ENCODE data around the gene SYT7.

Gene SYT7

DNA sequence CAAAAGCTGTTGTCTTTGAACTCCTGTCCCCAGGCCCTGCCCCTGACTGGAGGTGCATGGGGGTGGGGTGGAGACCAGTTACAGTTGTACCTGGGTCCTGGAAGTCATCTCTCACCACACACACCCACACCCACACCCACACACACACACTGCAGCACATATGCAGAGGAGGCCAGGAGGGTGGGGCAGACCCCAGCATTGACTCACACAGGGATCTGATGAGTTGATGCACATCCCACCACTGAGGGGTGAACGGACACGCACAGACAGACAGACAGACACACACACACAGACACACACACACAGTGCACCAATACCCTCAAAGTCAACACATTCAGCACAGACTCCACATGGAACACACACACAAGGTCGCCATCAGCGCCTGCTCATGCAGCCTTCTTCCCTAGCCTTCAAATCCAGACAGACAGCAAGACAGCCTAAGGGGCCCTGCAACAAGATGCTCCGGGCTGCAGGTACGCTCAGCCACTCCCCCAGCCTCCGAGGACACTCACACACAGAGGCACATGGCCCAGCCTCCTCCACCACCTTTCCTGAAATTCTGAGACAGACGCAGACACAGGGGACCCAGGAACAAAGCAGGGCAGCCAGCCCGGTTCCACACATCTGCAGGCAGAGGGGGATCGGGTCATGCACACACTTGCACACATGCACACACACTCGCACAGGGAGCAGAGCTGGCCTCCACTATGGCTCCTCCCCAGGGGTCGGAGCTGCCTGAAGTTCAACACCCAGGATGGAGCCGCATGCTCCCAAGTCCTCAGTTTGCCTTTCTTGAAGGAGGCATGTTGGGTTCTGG, 26.5 kb downstream of the SYT7 start:
- DNase-seq (ENCODE audit: low spot score), result no peak

DNA sequence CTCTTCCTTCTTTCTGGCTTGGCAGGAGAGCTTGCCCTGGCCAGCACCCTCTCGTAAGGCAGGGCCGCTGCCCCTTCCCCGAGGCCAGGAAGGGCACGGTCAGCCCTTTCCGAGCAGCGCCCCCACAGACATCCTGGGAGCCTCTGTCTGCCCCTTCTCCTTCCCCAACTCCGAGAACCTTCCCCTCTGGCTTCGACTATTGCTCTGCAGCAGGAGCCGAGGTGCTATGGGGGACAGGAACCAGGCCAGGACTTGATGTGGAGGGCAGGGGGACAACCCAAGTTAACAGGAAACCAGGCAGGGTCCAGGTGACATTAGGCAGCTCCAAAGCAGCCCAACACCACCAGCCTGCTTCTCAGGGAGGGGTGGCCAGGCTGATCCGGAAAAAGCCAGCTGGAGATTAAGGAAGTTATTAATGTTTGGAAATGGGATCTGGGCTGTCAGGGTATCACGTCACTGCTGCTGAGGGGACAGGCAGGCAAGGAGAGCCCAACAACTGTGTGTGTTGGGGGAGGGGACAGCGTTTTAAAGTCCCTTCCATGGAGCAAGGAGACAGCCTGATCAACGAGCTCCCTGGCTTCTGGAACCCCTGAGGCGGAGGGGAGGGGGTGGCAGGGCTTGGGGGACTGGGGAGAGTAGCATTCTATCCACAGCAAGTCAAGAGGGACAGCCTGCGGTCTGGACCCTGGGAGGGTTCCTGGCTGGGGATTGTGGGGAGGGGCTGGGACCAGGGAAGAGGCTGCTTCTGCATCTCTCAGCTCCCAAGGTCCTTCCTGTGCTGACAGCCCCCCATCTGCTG, 27.3 kb downstream of the SYT7 start:
- DNase-seq (ENCODE audit: low spot score), result no peak

DNA sequence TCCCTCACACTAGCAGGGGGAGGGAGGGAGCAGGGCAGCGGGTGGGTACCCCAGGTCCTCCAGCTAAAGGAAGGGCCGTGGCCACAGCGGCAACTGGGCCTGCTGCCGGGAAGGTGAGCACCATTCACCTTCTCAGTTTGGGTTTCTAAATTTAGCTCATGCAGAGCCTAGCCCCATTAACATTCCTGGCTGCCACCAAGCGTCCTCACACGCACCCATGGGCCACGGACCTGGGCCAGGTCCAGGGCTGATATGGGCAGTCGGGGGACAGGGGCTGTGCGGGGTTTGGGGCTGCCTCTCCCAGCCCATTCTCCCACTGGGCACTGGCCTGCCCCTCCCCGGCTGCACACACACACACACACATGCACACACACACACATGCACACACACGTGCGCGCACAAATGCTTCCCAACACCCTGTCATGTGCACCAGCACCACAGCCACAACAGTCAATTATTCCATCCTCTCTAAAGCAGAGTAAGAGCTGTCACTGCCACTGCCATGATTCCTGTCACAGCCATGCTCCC, 28.7 kb downstream of the SYT7 start:
- no peak for DNase-seq (ENCODE audit: low spot score)

DNA sequence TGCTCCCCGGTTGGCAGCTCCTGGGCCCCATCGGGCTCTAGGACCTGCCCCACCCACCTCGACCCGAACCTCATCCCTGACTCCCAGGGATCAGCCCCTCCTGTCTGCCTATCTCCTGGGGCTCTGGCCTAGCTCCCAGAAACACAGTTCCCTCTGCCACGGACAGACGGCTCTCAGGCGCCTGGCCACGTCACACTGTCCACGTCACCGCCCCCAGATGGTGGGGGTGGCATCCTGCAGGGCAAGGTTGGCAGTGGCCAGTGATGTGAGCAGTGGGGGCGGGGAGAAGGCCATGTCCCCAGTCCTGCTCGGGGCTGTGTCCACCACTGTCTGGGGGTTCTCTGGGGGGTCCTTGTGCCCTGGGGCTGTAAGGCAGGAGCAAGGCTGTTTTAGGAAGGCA, 29.2 kb downstream of the SYT7 start:
- DNase-seq (ENCODE audit: low spot score), result no peak

DNA sequence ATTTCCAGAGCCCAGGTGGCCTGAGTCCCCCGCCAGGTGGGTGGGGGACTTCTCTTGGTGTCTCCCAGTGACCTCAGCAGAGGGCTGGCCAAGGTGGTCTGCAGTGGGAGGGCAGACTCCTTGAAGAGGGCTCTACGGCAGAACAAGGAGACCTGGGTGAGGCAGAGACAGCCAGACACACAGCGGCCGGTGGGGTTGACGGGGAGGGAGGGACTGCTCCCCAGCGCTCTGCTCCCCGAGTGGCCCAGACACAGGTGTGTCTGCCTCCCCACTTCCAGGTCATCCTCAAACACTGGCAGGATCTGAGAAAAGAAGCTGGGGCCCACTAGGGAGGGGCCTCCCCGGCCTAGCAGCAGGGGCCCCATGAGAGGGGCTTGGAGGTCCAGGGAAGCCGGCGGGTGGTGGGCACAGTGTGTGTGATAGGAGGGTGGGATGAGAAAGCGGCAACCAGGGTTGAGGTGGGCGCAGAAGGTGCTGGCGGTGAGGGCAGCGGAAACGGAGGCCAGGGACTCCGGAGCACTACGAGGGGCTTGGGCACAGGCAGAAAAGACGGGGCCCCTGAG, 30.1 kb downstream of the SYT7 start:
- no peak for DNase-seq (ENCODE audit: low spot score)

DNA sequence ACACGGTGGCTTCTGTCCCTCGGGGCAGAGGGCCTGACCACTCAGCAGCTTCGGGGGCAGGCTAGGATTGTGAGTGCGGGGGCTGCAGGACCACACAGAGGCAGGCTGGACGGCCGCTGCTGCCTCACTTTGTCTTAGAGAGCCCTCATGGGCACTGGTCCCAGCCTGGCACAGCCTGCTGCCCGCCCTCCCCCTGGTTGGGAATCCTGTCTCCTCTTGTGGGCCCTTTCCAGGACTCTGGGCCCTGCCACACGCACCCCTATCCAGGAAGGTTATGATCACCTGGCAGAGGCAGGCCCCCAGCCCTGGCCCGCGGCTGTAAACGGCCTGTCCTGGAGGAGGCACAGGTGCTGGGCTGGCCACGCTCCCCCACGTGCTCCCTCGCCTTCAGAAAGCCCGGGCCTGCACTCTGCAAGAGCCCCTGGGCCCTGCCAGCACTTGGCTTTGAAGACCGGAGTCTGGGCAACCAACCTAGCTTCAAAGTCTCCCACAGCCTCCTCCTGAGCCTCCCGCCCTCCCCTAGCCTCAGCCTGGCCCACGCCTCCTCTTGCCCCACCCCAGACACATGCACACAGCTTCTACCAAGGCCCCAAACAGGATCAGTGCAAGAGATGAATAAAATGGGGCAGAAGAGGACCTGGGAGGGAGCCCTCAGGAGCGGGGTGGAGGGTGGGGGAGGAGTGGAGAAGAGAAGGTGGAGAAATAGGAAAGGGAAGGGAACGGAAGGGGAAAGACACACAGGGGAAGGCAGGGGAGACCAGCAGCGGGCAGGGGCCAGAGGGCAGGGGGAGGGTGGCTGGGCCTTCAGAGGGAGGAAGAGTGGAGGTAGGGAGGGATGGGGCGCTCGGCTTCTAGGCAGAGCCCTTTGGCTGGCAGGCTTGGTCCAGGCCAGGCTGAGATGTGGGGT, 31.0 kb downstream of the SYT7 start:
- DNase-seq (ENCODE audit: low spot score), result no peak

DNA sequence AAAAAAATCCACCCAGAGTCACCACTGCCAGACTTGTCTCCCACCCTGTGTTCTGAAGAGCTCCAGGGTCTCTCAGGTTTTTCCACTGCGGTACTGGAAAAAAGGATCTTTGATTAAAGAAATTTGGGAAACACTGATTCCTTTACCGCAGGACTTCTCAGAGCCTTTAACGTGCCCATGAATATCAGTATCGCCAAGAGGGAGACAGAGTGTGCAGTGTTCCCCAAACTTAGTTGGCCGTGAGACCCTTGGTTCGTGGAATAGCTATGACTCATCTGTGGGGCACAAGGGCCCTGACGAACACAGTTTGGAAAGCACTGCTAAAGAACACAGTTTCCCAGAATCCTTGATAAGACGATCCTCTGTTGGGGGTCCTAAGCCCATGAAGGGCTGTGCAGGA, 31.7 kb downstream of the SYT7 start:
- DNase-seq (ENCODE audit: low spot score), result no peak

DNA sequence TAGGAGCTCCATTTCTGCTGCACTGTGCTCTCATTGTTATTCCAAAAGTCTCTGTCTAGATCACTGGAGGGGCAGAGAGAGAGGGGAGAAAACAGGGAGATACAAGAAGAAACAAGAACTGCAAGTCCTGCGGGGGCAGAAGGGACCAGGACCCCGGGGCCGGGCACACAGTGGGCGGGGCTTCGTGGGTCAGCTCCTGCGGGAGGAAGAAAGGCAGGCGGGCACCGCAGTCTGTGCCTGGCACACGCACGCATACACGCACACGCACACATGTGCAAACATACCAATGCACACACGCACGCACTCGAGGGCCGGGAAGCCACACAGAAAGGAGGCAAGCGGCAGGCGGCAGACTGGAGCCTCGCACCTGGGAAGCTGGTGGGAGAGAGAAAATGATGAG, 33.6 kb downstream of the SYT7 start:
- DNase-seq (ENCODE audit: low spot score), result no peak

DNA sequence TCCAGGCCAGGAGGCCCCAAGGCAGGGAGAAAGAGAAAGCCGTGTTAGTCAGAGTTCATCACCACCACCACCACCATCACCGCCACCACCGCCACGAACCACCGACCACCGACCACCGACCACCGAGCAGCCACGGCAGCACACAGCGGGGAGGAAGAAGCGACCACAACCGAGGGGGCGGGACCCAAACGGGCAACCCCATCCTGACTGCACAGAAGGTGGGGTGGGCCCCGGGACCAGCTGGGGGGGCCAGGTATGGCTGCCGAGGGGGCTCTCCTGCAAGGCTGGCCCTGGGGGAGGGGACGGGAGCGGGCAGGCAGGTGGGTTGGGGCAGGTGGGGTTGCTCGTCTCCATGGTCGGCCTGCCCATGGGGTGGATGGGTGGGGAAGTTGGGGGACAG, 34.2 kb downstream of the SYT7 start:
- DNase-seq (ENCODE audit: low spot score), result no peak

DNA sequence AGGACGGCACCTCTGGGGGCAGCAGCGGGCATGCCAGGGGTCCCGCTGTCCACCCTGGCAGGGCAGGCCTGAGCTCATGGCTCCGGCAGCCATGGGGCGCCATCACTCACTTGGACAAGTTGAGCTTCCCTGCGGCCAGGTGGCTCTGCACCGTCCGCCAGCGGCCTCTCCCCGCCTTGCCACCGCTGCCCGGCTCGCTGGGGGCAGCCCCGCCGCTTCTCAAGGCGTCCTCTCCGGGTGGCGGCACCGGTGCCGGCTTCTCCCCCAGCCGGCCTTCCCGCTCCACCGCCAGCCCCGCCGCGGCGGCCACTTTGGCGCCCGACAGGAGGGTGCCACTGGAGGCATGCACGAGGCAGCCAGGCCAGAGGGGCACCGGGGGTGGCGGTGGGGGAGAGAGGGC, 35.0 kb downstream of the SYT7 start:
- no peak for DNase-seq (ENCODE audit: low spot score)

DNA sequence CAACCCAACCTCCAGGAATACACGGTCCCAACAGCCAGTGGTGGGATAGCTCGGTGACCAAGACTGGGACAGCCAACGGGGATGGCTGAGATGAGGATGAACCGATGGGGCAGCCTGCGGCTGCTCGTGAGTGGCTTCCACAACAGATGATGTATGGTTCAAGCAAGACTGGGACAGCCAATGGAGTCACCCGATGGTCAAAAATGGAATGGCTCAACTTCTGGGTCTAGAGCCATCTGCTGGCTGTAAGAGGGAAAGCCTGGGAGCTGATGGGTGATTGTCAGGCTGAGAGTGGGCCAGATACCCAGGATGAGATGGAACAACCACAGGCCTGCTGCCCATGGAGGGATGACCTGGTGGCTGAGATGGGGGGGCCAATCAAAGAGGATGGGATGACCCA, 35.5 kb downstream of the SYT7 start:
- DNase-seq (ENCODE audit: low spot score), result peak; percentile 72

DNA sequence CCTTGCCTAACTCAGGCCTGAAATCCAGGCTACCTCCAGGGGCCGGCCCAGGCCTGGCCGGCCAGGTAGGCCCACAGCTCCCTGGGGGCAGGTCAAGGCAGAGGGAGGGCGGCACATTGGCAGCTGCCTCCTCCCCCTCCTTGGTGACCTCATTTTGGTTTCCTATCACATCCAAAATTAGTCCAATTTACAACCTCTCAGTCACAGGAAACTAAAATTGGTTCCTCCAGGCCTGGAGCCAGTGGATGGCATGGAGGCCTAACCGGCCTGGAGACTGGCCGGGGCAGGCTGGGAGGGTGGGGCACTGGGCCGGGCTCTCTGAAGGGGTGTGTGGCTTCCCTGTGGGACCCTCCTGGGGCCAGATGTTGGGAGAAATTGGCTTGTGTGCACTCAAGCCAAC, 36.4 kb downstream of the SYT7 start:
- DNase-seq (ENCODE audit: low spot score), result no peak

DNA sequence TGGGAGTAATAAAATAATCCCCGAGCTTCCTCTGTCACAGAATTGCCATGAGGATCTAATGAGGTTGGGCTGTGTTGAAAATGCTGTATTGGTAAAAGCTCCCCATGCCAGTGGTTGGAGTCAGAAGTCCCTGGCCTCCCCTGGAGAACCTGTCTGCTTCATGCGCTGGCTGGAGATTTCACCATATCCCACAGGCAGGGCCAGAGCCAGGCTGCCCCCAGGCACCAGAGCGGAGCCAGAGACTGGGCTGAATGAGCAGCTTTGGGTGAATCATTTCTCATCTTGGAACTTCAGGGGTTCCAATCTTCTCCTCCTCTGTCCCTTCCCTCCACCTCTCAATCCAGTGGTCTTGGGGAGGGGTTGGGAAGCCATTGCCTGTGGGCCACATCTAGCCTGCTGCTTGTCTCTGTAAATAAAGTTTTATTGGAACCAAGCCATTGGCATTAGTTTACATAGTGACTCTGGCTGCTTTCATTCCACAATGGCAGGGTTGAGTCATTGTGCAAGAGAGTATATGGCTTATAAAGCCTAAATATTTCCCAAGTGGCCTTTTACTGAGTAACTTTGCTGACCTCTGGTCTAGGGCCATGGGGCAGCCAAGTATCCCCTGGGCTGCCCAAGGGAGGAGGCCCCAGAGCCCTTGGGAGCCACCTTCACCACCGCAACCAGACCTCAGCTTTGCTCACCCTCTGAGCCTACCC, 37.1 kb downstream of the SYT7 start:
- peak; percentile 75 for DNase-seq (ENCODE audit: low spot score)

DNA sequence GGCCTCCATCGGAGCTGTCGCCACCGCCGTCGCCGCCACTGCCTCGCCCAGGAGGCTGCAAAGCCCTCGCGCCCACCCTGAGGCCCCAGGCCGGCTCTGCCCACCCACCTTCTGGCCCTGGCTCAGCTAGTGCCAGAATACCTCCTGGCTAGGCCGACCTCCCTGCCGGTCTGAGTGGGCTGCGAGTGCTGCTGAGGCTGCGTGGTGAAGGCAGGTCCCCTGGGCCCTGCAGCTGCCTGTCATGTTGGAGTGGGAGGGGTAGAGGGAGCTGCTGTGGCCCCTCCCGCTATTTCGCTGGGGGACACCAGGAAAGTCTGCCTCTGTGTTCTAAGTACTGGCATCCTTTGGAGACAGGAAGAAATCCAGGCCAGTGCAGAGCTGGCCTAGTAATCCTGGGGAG, 38.2 kb downstream of the SYT7 start:
- no peak for DNase-seq (ENCODE audit: low spot score)

DNA sequence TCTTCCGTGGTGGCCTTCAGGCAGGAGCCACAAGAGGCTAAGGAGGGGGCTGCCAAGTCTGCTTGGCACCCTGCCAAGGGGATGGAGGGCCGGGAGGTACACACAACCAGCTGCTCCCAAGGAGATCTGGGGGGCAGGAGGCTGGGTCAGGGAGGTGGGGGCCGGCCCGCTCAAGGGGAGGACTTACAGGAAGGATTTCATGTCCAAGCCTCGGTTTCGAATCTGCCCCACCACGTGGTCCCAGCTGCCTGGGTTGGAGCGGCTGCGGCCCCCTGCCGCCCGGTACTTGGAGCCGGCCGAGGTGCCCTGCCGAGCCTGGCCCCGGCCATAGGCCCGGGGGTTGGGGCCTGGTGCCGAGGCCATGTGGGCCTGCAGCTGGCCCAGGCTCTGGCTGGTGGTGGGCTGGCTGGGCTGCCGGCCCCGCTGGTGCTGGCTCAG, 38.8 kb downstream of the SYT7 start:
- DNase-seq (ENCODE audit: low spot score), result no peak

DNA sequence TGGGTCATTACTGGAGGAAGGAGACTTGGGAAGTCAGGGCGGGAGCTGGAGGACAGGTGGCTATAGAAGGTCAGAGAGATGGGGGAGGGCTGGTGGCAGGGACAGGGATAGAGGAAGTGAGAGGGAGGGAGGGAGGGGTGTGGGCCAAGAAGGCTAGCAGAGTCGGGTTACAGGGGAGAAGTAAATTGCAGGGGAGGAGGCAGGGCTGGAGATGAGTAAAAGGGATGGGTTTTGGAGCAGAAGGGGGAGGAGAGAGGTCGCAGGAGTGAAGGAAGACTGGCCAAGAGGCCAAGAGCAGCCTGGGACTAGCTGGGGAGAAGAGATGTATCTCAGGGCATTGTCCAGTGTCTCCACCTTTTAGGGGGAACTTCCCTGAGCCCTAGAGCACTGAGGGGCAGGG, 39.3 kb downstream of the SYT7 start:
- peak; percentile 43 for DNase-seq (ENCODE audit: low spot score)

DNA sequence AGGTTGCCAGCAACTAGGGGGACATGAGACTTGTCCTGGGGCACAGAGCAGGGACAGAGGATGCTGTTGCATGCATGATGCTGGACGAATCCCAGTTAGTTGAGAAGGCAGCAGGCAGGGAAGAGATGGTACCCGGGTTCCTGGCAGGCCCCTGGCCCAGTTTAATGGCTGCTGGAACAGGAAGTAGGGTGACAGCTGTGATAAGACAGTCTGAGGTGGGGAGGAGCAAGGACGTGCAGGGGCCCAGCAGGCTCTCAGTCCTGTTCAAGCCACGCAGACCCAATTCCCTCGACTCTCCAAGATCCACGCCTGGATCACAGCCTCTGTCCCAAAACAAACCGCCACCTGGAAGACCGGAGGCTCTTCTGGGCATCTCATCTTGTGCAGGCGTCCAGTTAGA, 40.3 kb downstream of the SYT7 start:
- no peak for DNase-seq (ENCODE audit: low spot score)

DNA sequence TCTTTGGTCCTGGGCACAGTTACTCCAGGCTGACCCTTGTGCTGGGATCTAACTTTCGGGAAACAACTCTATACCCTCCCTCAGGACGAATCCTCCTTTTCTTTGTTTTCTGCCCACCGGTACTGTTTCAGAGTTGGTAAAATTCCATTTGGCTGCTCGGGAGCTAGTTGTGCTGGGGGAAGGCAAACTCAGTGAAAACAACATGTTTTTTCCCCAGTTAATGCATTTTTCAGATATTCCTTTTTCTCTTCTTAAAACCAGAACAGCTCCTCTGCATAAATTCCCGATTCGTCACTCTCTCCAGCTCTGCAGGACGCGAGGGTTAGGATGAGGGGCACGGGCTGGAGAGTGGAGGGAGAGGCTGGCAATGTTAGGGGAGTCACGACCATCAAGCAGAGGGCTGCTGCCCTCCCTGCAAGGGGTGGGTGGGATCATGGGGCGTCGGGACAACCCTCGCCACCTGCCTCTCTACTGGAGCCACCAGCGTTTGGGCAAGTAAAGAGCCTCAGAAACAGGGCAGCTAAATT, 41.0 kb downstream of the SYT7 start:
- no peak for DNase-seq (ENCODE audit: low spot score)

DNA sequence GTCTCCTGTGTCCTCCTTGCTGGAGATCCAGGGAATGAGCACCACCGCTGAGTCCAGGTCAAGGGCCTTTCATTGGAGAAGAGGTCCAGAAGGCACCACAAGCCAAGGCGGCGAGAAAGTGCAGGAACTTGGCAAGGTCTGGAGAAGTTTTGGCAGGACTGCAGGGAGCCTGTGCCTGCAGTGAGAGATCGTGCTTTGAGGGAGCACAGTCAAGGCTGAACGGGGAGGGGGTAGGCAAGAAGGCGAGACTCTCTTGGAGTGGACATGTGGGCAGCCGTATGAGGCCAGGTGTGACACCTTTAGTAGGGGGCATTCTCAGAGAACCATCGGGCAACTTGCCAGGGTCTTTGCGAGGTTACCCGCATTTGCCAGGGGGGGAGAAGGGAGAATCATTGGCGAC, 41.9 kb downstream of the SYT7 start:
- DNase-seq (ENCODE audit: low spot score), result no peak

DNA sequence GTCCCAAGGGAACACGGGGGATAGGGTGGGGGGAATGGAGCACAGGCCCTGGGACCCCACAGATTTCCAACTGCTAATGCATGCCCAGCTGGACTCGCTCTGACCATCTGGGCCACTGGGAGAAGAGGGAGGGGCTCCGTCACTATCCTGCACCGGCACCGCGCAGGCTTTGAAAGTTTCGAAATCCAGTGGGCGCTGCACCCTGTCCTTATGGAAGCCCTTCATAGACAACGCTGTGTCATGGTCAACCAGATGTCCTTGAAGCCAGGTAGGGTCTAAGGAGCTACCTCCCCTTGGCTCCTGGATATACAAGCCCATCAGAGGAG, 42.3 kb downstream of the SYT7 start:
- no peak for DNase-seq (ENCODE audit: low spot score)

DNA sequence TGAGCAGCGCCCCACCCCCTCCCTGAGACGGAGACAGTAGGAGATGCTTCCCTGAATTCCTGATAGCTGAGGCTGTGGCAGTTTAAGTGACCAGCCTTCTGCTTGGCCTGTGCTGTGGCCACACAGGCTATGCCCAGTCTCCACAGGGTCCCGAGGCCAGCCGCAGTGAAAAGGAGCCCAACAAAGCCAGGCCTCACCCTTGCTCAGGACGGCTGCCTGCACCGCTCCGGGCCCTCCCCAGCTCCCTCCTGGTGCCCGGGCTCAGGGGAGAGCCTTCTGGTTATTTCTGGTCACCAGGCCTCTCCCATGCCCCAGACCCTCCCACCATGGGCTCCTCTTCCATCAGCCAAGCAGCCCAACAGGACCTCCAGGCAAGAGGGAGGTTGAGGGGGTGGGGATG, 43.5 kb downstream of the SYT7 start:
- DNase-seq (ENCODE audit: low spot score), result no peak
